GM19023 (cell line): ENCODE data around the gene SLC24A3.

Experiments used
- ATAC-seq: cut with Tn5 transposase; IDR thresholded peaks from one replicate; pipeline ENCODE4 v1.9.1; 2021; ENCODE audit warnings: mild to moderate bottlenecking, moderate library complexity; ENCODE audit not compliant: unreplicated experiment

The SLC24A3 gene

DNA sequence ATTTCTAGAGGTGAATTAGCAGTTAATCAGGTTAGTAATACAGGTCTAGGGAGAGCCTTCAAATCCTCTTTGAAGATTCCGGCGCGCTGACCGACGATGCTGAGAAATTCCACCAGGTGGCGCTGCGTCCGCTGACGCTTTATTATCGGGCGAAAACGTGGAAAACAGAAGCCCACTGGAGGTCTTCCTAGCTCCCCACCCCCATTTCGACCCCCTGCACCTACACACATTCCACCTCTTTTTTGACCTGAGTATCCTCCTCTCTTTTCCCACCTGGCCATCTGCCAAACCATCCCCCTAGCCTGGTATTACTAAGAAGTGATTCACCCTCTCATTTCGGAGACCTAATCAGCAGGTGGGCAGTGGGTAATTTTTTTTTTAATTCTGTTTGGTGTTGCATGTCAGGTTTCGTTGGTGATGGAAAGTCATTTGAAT, 480.3 kb downstream of the SLC24A3 start:
- ATAC-seq, result no peak

- ATAC-seq, result no peak
These were observed 481.1 kb downstream of the SLC24A3 start for GRCh38 chr20:19693508-19693907.

DNA sequence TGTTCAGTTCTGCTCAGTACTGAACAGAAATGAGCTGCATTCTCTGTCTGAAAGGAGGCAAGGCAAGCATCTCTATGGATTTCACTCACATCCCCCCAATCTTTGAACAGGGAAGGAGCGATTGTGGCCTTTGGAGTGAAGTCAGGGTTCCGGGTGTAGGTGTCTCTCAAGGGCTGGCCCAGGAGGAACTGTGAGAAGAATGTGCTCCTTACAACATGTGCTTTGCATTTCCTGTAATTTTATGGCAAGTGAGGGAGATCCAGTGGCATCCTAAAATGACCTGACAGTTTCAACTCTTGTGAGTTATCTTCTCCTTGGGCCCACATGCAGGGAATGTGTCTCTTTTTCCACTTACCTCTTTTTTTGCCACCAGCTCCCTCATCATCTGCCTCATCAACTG, 482.6 kb downstream of the SLC24A3 start:
- ATAC-seq, result no peak

GRCh38 chr20:19696620-19697019, 484.2 kb downstream of the SLC24A3 start:
- no peak for ATAC-seq

DNA sequence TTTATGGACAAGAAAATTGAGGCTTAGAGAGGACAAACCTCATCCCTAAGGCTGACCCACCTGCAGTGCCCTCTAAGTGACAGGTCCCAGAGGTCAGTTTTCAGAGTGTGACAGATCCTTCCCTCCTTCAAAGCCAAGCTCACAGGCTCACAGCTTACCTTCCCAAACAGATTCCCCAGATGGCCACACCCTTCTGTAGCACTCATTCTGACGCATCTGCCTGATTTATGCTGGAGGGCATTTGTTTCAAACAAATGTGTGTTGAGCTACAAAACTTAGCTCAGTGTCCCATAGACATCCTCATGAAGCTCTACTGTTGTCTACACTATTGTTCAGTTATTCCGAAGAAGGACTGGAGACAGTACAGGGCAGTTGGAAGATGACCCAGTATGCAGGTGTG, 485.0 kb downstream of the SLC24A3 start:
- ATAC-seq, result no peak

GRCh38 chr20:19699180-19699971, 486.9 kb downstream of the SLC24A3 start:
- ATAC-seq, result no peak

DNA sequence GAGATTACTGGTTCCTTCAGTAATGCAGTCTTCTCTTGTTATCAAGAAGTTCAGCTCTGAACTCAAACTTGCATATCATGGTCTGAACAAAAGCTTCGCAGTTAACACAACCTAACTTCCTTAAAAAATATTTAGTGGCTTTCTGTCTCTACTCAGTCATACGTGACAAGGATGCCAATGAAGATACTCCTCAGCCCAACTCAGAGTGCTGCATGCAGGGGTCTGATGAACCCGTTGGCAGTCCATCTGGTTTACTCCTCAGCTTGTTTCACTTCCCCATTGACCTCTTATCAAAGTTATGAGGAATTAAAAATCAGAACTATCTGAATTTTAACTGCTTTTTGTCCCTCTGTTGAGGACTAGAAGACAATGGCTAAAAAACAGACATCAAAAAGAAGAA, 489.0 kb downstream of the SLC24A3 start:
- no peak for ATAC-seq

- peak; percentile 54 for ATAC-seq
These were observed 494.0 kb downstream of the SLC24A3 start for GRCh38 chr20:19706463-19706862.

- no peak for ATAC-seq
These were observed 497.3 kb downstream of the SLC24A3 start for GRCh38 chr20:19709635-19710335.

DNA sequence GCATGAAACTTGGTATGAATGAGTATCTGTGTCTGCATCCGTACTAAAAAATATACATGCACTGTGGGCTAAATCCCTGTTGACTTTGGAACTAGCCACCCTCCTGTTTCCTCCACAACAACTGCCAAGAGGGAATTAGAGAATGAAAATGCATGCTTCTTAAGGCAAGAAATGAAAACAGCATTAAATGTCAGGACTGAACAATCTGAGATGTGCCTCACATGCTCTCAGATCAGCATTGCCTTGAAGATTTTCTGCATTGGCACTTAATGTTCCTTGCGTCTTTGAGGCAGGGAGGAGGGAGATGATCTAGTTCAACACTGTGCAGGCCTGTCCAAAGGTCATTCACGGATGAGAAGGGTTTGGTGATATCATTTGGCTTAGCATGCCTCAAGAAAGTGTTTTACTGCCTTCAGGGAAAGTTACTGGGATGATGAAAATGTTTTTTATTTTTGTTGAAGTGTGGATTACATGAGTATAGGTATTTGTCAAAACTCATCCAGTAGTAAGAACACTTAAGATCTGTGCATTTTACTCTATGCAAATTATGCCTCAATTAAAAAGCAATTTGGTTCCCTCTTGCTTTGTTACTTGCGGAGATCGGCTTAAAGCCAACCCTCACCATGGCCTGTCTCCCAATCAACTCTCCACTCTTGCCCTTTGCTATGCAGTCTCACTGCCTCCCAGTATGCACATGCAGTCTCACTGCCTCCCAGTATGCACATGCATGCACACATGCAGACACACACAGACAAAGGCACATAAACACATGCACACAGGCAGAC, 498.1 kb downstream of the SLC24A3 start:
- ATAC-seq, result no peak

DNA sequence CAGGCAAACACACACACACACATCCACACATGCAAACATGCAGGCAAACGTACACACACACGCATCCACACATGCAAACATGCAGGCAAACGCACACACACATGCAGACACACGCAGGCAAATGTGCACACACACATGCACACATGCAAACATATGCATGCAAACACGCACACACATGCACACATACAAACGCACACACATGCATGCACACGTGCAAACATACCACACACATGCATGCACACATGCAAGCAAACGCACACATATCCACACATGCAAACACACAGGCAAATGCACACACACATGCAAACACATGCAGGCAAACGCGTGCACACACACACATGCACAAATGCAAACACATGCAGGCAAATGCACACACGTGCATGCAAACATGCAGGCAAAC, 498.7 kb downstream of the SLC24A3 start:
- ATAC-seq, result no peak

DNA sequence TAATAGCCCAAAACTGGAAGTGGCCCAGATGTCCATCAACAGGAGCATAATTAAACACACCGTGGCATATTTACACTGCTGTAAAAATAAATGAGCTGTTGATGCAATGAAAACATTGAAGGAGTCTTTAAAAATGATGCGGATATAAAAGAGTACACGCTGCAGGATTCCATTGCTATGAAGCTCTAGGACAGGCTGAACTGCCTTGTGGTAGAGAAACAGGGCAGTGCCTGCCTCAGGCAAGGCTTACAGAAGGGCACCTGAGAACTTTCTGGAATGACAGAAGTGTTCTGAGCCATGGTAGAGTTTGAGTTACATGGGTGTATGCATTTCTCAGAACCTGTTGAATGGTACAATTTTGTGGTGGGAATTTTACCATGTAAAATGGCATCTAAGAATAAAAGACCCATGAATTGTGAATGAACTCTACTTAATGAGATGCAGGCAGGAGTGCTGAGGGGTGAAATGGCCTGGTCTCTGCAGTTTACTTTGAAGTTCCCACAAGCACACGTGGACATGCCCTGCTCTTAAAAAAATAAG, 500.3 kb downstream of the SLC24A3 start:
- no peak for ATAC-seq

DNA sequence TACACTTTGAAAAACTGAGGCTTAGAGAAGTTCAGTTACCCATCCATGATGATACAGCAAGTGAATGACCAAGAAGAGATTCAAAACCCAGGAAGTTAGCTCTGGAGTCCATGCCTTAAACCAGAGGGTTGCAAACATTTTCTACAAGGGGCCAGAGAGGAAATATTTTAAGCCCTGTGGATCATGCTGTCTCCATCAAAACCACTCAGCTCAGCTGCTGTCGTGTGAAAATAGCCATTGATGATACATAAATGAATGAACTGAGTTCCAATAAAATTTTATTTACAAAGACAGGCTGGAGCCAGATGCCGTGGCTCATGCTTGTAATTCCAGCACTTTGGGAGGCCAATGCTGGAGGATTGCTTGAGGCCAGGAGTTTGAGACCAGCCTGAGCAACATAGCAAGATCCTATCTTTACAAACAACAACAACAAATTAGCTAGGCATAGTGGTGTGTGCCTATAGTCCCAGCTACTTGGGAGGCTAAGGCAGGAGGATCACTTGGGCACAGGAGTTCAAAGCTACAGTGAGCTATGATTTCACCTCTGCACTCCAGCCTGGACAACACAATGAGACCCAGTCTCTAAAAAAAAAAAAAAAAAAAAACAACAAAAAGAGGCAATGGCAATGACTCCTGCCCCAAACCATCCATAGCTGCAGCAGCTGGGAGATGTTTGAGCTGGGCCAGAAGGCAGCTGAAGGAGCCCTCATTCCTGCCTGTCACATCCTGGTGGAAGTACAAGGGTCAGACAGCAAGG, 501.6 kb downstream of the SLC24A3 start:
- no peak for ATAC-seq

- ATAC-seq, result no peak
These were observed 502.1 kb downstream of the SLC24A3 start for GRCh38 chr20:19714579-19714840.

DNA sequence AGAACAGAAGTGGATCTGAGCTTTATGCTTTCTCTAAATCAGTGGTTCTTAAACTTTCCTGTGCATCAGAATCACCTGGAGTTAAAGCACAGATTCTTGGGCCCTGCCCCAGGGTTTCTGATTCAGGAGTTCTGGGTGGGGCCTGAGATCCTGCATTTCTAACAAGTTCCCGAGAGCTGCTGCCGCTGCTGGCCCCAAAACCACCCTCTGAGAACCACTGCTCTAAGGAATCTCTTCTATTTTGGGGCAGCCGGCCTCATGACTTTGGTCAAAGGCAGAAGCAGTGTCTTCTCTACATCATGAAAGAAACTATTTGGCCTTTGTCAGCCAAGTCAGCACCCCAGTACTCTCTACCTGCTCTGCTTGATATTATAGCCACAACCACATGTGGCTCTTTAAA, 503.5 kb downstream of the SLC24A3 start:
- no peak for ATAC-seq

GRCh38 chr20:19718880-19719279, 506.4 kb downstream of the SLC24A3 start:
- no peak for ATAC-seq

- ATAC-seq, result no peak
These were observed 508.5 kb downstream of the SLC24A3 start for GRCh38 chr20:19720991-19721390.

DNA sequence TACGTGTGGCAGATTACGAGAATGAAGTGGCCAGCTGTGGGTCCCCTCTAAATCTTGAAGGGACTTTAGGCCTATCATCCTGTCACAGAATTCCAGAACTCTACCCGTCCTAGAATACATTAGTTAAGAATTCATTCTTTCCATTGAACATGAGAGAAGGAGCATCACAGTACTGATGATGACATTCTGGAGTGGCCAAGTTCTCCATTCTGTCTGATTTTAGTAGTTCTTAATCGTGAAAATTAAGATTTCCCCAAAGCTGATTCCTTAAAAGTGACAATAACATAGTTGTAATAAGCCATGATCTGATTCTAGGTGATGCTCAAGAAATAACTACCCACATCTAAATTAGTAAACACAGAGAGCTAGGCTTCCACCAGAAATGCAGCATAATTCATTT, 510.6 kb downstream of the SLC24A3 start:
- ATAC-seq, result no peak

- ATAC-seq, result no peak
These were observed 511.5 kb downstream of the SLC24A3 start for GRCh38 chr20:19723813-19724430.

DNA sequence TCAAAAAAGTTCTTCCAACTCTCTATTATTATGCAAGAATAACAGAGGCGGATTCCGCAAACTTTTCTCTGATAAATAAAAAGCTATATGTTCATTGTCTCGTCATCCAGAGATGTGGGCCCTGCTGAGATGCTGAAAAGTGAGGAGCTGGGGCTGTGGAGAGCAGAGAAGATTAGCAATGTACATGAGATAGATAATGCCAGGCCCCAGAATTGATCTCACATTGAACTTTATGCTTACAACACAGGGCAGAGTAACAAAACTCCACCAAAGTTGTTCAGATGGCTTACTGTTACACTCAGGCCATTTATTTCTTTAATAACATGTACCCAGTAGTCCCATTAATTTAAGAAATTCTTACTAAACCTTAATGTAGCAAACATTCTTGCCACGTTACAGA, 512.9 kb downstream of the SLC24A3 start:
- no peak for ATAC-seq
